Measurements from ENCODE around the gene HTR3D. TPM values are rescaled to one million over a fixed set of nuclear protein-coding genes. Genes with fewer than 3 reads are reported as not detected.

The HTR3D gene
- total and polyA plus RNA-seq, 2 of the 4 experiments (the other 2 are of a cell fraction), result not detected

GRCh38 chr3:184068344-184068743 lies 36.8 kb downstream of the HTR3D start:
- Histone ChIP-seq H3K4ac (ENCODE audit: low read depth, low read length) (no peak overlapping the region), H3K79me1 (ENCODE audit: low read depth in 1 of 2, low read length in 2 of 2) (no peaks in the 10 kb centered on the region), H3K9me3 (ENCODE audit: control insufficient read depth, insufficient read depth, low read length) (no peaks in the 10 kb centered on the region), H3K23ac (ENCODE audit: low read depth, low read length) (no peak overlapping the region), H3K4me3 (ENCODE audit: insufficient read depth, low read depth, low read length) (no peak overlapping the region), H2BK120ac (ENCODE audit: low read depth, low read length) (no peak overlapping the region), H4K8ac (ENCODE audit: low read depth in 2 of 2, low read length in 2 of 2) (no peak overlapping the region), H3K27ac (ENCODE audit: insufficient read depth, low read length) (no peak overlapping the region), H2AK5ac (ENCODE audit: low read depth, low read length) (no peak overlapping the region), H4K5ac (ENCODE audit: low read depth, low read length) (no peak overlapping the region), H3K9ac (ENCODE audit: low read depth, low read length) (no peak overlapping the region), H2BK5ac (ENCODE audit: low read depth, low read length, poor library complexity, severe bottlenecking) (no peak overlapping the region), H3K56ac (ENCODE audit: extremely low read depth, insufficient read depth, low read length) (no peak overlapping the region), H2AK9ac (replicated peaks; ENCODE audit: low read depth, low read length, poor library complexity) (no peak overlapping the region), H3K27me3 (ENCODE audit: control insufficient read depth, insufficient read depth, low read length) (peaks cover 4% of the 10 kb centered on the region), H2BK15ac (ENCODE audit: low read depth, low read length) (no peak overlapping the region), H3K9me1 (ENCODE audit: insufficient read depth, low read length) (no peaks in the 10 kb centered on the region; the same call in 1 of the 2 replicates), H2AFZ (replicated peaks; ENCODE audit: low read length, poor library complexity) (no peak overlapping the region), H3K14ac (replicated peaks; ENCODE audit: low read depth, low read length) (no peak overlapping the region), H2BK20ac (ENCODE audit: low read depth, low read length) (no peak overlapping the region), H4K91ac (ENCODE audit: insufficient read depth, low read depth, low read length) (no peak overlapping the region), H3K36me3 (ENCODE audit: control insufficient read depth, insufficient read depth, low read length) (no peaks in the 10 kb centered on the region), H3K4me1 (ENCODE audit: control insufficient read depth, insufficient read depth, low read length) (no peaks in the 10 kb centered on the region), H3K18ac (ENCODE audit: low read depth, low read length) (no peak overlapping the region), H3K4me2 (ENCODE audit: low read depth, low read length) (no peak overlapping the region), H4K20me1 (ENCODE audit: insufficient read depth, low read length) (no peaks in the 10 kb centered on the region)
- dilution Hi-C loops (cut with HindIII; ENCODE audit: low sequenced_read_pairs, unreplicated experiment), result no loop called here
- TF ChIP-seq RFX5 (IDR thresholded peaks at IDR 0.05; ENCODE audit: low read depth, low read length) (no peak), CEBPB (IDR thresholded peaks at IDR 0.05; ENCODE audit: low read depth, low read length) (no peak), POLR2A (IDR thresholded peaks at IDR 0.05; ENCODE audit: low read depth, low read length) (no peak), USF2 (IDR thresholded peaks at IDR 0.05; ENCODE audit: low read depth, low read length) (no peak), MAFK (IDR thresholded peaks at IDR 0.05; ENCODE audit: low read depth, low read length) (no peak), FOS (IDR thresholded peaks at IDR 0.05; ENCODE audit: low read depth, low read length) (no peak), NFE2L2 (IDR thresholded peaks at IDR 0.05; ENCODE audit: low read depth, low read length) (no peak), ELK1 (IDR thresholded peaks at IDR 0.05; ENCODE audit: borderline replicate concordance, low read depth, low read length) (no peak), RAD21 (IDR thresholded peaks at IDR 0.05; ENCODE audit: low read length) (no peak), MAZ (IDR thresholded peaks at IDR 0.05; ENCODE audit: borderline replicate concordance, low read depth, low read length) (no peak), MXI1 (IDR thresholded peaks at IDR 0.05; ENCODE audit: borderline replicate concordance, low read depth, low read length) (no peak), CHD1 (IDR thresholded peaks at IDR 0.05; ENCODE audit: low read depth, low read length) (no peak), CTCF (conservative IDR thresholded peaks at IDR 0.05; ENCODE audit: low read depth, low read length) (no peak)
- WGBS, 2 experiments (ENCODE audit: extremely low coverage in 2 of 2, insufficient read length in 1 of 2), result 100% methylated on average over 1 of the region's 5 CpGs; no CpG with 5 or more reads in 1 of the 2 experiments
- no peak for ATAC-seq (ENCODE audit: low read depth)
- ChIA-PET POLR2A (ENCODE audit: unreplicated experiment) (no interaction called here), CTCF (no interaction called here)
- intact Hi-C loops (cut with micrococcal nuclease), result no loop called here
- in situ Hi-C loops (cut with MboI; ENCODE audit: low sequenced_read_pairs), result no loop called here
- BruUV-seq (replicated peaks), result no TSS peak
- no peak for DNase-seq
